Measurements from ENCODE around the gene EIF2S3B. TPM values are rescaled to one million over a fixed set of nuclear protein-coding genes. Genes with fewer than 3 reads are reported as not detected.

EIF2S3B gene
- polyA plus RNA-seq, 1 of the 3 experiments (the other 2 are of a cell fraction), result 0.07 TPM

DNA sequence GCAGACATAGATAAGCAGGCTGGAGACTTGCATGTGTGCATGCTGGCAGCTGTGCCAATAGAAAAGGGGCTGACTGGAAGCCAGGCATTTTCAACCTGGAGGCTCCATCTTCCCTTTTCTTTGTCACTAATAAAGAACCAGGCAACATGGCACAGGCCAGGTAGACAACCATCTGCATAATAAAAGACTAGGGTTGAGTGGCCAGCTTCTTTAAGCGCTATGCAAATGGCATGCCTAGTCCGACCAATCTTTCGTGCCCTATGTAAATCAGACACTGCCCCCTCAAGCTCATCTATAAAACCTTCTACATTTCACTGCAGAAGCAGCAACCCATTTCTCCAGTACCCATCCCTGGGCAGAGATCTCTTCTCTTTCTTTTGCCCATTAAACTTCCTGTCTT is 47.9 kb upstream of the EIF2S3B start:
- Histone ChIP-seq H3K9me2 (no peaks in the 10 kb centered on the region), H4K20me1 (ENCODE audit: insufficient read depth) (no peaks in the 10 kb centered on the region), H3K9me3 (no peaks in the 10 kb centered on the region), H3K79me2 (ENCODE audit: insufficient read depth) (no peaks in the 10 kb centered on the region), H3K4me3 (ENCODE audit: low read depth in 2 of 2, low read length in 1 of 2) (no peak overlapping the region), H3K9ac (no peak overlapping the region), H3K4me1 (ENCODE audit: control insufficient read depth in 1 of 2, insufficient read depth in 2 of 2, low read depth in 1 of 2, low read length in 1 of 2) (no peaks in the 10 kb centered on the region), H3F3A (replicated peaks; ENCODE audit: insufficient read depth) (no peaks in the 10 kb centered on the region), H3K4me2 (no peak overlapping the region), H3K36me3 (replicated peaks in 1 of 2; ENCODE audit: control insufficient read depth in 1 of 2, insufficient read depth in 2 of 2, low read length in 1 of 2) (no peaks in the 10 kb centered on the region), H3K27ac (ENCODE audit: low read depth in 2 of 2, low read length in 1 of 2) (no peak overlapping the region), H3K27me3 (ENCODE audit: insufficient read depth) (no peaks in the 10 kb centered on the region), H2AFZ (ENCODE audit: low read depth) (no peak overlapping the region)
- no peak for DNase-seq
- CTCF ChIA-PET, result no interaction called here
- TF ChIP-seq CHD2 (IDR thresholded peaks at IDR 0.05; ENCODE audit: low read length, partially characterized antibody), result no peak
- WGBS (ENCODE audit: low lambda C conversion rate), result 19% methylated on average over 3 of the region's 3 CpGs
- POLR2A ChIA-PET, result no interaction called here

DNA sequence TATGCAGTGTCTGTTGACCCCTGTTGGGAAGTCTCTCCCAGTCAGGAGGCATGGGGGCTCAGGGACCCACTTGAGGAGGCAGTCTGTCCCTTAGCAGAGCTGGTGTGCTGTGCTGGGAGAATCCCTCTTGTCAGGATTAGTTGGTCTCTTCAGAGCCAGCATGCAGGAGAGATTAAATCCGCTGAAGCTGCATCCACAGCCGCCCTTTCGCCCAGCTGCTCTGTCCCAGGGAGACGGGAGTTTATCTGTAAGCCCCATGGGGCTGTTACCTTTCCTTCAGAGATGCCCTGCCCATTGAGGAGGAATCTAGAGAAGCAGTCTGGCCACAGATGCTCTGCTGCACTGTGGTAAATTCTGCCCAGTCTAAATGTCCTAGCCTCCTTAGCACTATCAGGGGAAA is 39.4 kb upstream of the EIF2S3B start:
- Histone ChIP-seq H3K4me1 (ENCODE audit: control insufficient read depth in 1 of 2, insufficient read depth in 2 of 2, low read depth in 1 of 2, low read length in 1 of 2) (no peaks in the 10 kb centered on the region), H3K9ac (no peak overlapping the region), H4K20me1 (ENCODE audit: insufficient read depth) (no peaks in the 10 kb centered on the region), H3F3A (replicated peaks; ENCODE audit: insufficient read depth) (no peaks in the 10 kb centered on the region), H3K9me2 (no peaks in the 10 kb centered on the region), H3K36me3 (replicated peaks in 1 of 2; ENCODE audit: control insufficient read depth in 1 of 2, insufficient read depth in 2 of 2, low read length in 1 of 2) (no peaks in the 10 kb centered on the region), H2AFZ (ENCODE audit: low read depth) (no peak overlapping the region), H3K4me3 (ENCODE audit: low read depth in 2 of 2, low read length in 1 of 2) (no peak overlapping the region), H3K4me2 (no peak overlapping the region), H3K27ac (ENCODE audit: low read depth in 2 of 2, low read length in 1 of 2) (no peak overlapping the region), H3K27me3 (ENCODE audit: insufficient read depth) (no peaks in the 10 kb centered on the region), H3K9me3 (no peaks in the 10 kb centered on the region), H3K79me2 (ENCODE audit: insufficient read depth) (no peaks in the 10 kb centered on the region)
- TF ChIP-seq MAX (IDR thresholded peaks at IDR 0.05; ENCODE audit: low read depth) (no peak), EP300 (IDR thresholded peaks at IDR 0.05; ENCODE audit: borderline replicate concordance in 1 of 2, low read depth in 1 of 2, low read length in 1 of 2) (no peak), NRF1 (IDR thresholded peaks at IDR 0.05; ENCODE audit: low read depth, low read length) (no peak), MXI1 (IDR thresholded peaks at IDR 0.05; ENCODE audit: low read depth, low read length) (no peak), SMC3 (IDR thresholded peaks at IDR 0.05; ENCODE audit: low read depth, low read length) (no peak), FOSL2 (IDR thresholded peaks at IDR 0.05; ENCODE audit: borderline replicate concordance, low read depth) (no peak), RXRA (IDR thresholded peaks at IDR 0.05; ENCODE audit: borderline replicate concordance, low read depth) (no peak), RAD21 (IDR thresholded peaks at IDR 0.05; ENCODE audit: low read length) (no peak), TEAD4 (IDR thresholded peaks at IDR 0.05; ENCODE audit: borderline replicate concordance, insufficient read depth) (no peak), FOXM1 (IDR thresholded peaks at IDR 0.05; ENCODE audit: low read depth) (no peak)
- TF ChIP-seq, protein P1, sequence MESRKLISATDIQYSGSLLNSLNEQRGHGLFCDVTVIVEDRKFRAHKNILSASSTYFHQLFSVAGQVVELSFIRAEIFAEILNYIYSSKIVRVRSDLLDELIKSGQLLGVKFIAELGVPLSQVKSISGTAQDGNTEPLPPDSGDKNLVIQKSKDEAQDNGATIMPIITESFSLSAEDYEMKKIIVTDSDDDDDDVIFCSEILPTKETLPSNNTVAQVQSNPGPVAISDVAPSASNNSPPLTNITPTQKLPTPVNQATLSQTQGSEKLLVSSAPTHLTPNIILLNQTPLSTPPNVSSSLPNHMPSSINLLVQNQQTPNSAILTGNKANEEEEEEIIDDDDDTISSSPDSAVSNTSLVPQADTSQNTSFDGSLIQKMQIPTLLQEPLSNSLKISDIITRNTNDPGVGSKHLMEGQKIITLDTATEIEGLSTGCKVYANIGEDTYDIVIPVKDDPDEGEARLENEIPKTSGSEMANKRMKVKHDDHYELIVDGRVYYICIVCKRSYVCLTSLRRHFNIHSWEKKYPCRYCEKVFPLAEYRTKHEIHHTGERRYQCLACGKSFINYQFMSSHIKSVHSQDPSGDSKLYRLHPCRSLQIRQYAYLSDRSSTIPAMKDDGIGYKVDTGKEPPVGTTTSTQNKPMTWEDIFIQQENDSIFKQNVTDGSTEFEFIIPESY (IDR thresholded peaks at IDR 0.05; ENCODE audit: borderline replicate concordance, low read depth), result no peak
- TF ChIP-seq, protein P2, sequence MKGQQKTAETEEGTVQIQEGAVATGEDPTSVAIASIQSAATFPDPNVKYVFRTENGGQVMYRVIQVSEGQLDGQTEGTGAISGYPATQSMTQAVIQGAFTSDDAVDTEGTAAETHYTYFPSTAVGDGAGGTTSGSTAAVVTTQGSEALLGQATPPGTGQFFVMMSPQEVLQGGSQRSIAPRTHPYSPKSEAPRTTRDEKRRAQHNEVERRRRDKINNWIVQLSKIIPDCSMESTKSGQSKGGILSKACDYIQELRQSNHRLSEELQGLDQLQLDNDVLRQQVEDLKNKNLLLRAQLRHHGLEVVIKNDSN (IDR thresholded peaks at IDR 0.05; ENCODE audit: borderline replicate concordance, low read depth), result no peak
- TF ChIP-seq, protein P3, sequence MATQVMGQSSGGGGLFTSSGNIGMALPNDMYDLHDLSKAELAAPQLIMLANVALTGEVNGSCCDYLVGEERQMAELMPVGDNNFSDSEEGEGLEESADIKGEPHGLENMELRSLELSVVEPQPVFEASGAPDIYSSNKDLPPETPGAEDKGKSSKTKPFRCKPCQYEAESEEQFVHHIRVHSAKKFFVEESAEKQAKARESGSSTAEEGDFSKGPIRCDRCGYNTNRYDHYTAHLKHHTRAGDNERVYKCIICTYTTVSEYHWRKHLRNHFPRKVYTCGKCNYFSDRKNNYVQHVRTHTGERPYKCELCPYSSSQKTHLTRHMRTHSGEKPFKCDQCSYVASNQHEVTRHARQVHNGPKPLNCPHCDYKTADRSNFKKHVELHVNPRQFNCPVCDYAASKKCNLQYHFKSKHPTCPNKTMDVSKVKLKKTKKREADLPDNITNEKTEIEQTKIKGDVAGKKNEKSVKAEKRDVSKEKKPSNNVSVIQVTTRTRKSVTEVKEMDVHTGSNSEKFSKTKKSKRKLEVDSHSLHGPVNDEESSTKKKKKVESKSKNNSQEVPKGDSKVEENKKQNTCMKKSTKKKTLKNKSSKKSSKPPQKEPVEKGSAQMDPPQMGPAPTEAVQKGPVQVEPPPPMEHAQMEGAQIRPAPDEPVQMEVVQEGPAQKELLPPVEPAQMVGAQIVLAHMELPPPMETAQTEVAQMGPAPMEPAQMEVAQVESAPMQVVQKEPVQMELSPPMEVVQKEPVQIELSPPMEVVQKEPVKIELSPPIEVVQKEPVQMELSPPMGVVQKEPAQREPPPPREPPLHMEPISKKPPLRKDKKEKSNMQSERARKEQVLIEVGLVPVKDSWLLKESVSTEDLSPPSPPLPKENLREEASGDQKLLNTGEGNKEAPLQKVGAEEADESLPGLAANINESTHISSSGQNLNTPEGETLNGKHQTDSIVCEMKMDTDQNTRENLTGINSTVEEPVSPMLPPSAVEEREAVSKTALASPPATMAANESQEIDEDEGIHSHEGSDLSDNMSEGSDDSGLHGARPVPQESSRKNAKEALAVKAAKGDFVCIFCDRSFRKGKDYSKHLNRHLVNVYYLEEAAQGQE (IDR thresholded peaks at IDR 0.05; ENCODE audit: low read depth, low read length), result no peak
- ChIA-PET CTCF (no interaction called here), POLR2A (no interaction called here)
- WGBS (ENCODE audit: low lambda C conversion rate), result no CpG with 5 or more reads among the region's 4 CpGs
- DNase-seq, result no peak

All from SK-N-SH (cell line).